Smooth muscle cell (in vitro differentiated cells): ENCODE results near the gene HINT1. TPM values are rescaled to one million over a fixed set of nuclear protein-coding genes. Genes with fewer than 3 reads are reported as not detected.

Source experiments
- DNase-seq: peaks from one replicate; lab custom pipeline; 2025; ENCODE audit not compliant: unreplicated experiment; lab: John Stamatoyannopoulos, UW
- H2AFZ ChIP-seq: fragments of 200-600 bp; sonication (generic); 2 replicates; pipeline ENCODE4 v1.6.0; 2016; ENCODE audit warnings: antibody characterized with exemption, low read depth, mild to moderate bottlenecking
- H3F3A ChIP-seq: fragments of 200-600 bp; sonication (generic); 2 replicates; pipeline ENCODE4 v1.6.0; 2017; ENCODE audit warnings: antibody characterized with exemption, low read depth
- H3K27ac ChIP-seq: fragments of 200-600 bp; sonication (generic); 2 replicates; pipeline ENCODE4 v1.5.1; 2016; ENCODE audit warnings: low read depth, mild to moderate bottlenecking
- H3K27me3 ChIP-seq: fragments of 200-600 bp; sonication (generic); 2 replicates; pipeline ENCODE4 v1.6.1; 2016; ENCODE audit warnings: low read depth, mild to moderate bottlenecking
- H3K36me3 ChIP-seq: fragments of 200-600 bp; sonication (generic); 2 replicates; pipeline ENCODE4 v1.5.1; 2016; ENCODE audit warnings: low read depth
- H3K4me1 ChIP-seq: fragments of 200-600 bp; sonication (generic); 2 replicates; pipeline ENCODE4 v1.5.1; 2016; ENCODE audit warnings: low read depth
- H3K4me2 ChIP-seq: fragments of 200-600 bp; sonication (generic); 2 replicates; pipeline ENCODE4 v1.6.0; 2016; ENCODE audit warnings: mild to moderate bottlenecking
- H3K4me3 ChIP-seq: fragments of 200-600 bp; sonication (generic); 2 replicates; pipeline ENCODE4 v1.5.1; 2016; ENCODE audit warnings: mild to moderate bottlenecking
- H3K79me2 ChIP-seq: fragments of 200-600 bp; sonication (generic); 2 replicates; pipeline ENCODE4 v1.6.0; 2016; ENCODE audit warnings: low read depth, mild to moderate bottlenecking
- H3K9ac ChIP-seq: fragments of 200-600 bp; sonication (generic); 2 replicates; pipeline ENCODE4 v1.6.0; 2016; ENCODE audit warnings: low read depth
- H3K9me3 ChIP-seq: fragments of 200-600 bp; sonication (generic); replicated peaks from 2 replicates; pipeline ENCODE4 v1.5.1; 2016; ENCODE audit warnings: low read depth
- H4K20me1 ChIP-seq: fragments of 200-600 bp; sonication (generic); 2 replicates; pipeline ENCODE4 v1.6.0; 2016; ENCODE audit warnings: low read depth
- CTCF ChIP-seq: fragments of 200-600 bp; sonication (generic); IDR thresholded peaks from 2 replicates; pipeline ENCODE4 v1.5.1; 2017; ENCODE audit warnings: borderline replicate concordance, mild to moderate bottlenecking, antibody characterized with exemption; ENCODE audit not compliant: insufficient read depth, poor library complexity, severe bottlenecking
- WGBS: methylation state at CpG from one replicate; pipeline ENCODE4 v1.1.7; 2016; ENCODE audit warnings: low lambda C conversion rate; 5-methylcytosine and 5-hydroxymethylcytosine counted together
- polyA plus RNA-seq: library from polyadenylated mRNA; unstranded; fragments of >200 nt; fragmentation: Nextera tagmentation; extraction: Ambion mirVana; gene quantifications from 2 replicates; pipeline ENCODE4 v1.2.1, GENCODE V29; 2016
- total RNA-seq: library from RNA; depleted of rRNA; stranded (reverse); fragments of >200 nt; gene quantifications from 2 replicates; pipeline ENCODE4 v1.2.3, GENCODE V29; 2014

The HINT1 gene
- total and polyA plus RNA-seq, 2 experiments from 2014 or later: 238 to 293 TPM

GRCh38 chr5:131193106-131193505, 28.1 kb upstream of the HINT1 start:
- H3K79me2 ChIP-seq: no peaks in the 10 kb centered on the region
- DNase-seq: no peak
- TF ChIP-seq CTCF: no peak
- H4K20me1 ChIP-seq: no peaks in the 10 kb centered on the region
- H3K9me3 ChIP-seq: no peaks in the 10 kb centered on the region
- H3K27me3 ChIP-seq: no peaks in the 10 kb centered on the region
- no peak overlapping the region for H3K9ac ChIP-seq
- H2AFZ ChIP-seq: no peak overlapping the region
- H3F3A ChIP-seq: peaks cover 5% of the 10 kb centered on the region
- H3K4me2 ChIP-seq: no peak overlapping the region
- H3K4me1 ChIP-seq: no peaks in the 10 kb centered on the region
- H3K27ac ChIP-seq: peak overlapping the region; percentile 18
- H3K36me3 ChIP-seq: no peaks in the 10 kb centered on the region
- WGBS: 17% methylated on average over 2 of the region's 2 CpGs
- no peak overlapping the region for H3K4me3 ChIP-seq

GRCh38 chr5:131186561-131187256, 21.7 kb upstream of the HINT1 start:
- no peaks in the 10 kb centered on the region for H3K4me1 ChIP-seq
- no peak for DNase-seq

GRCh38 chr5:131185523-131186104, 20.6 kb upstream of the HINT1 start:
- Histone ChIP-seq H2AFZ (no peak overlapping the region), H3K79me2 (no peaks in the 10 kb centered on the region), H3K27ac (no peak overlapping the region), H3K4me1 (no peaks in the 10 kb centered on the region), H4K20me1 (no peaks in the 10 kb centered on the region), H3F3A (no peaks in the 10 kb centered on the region), H3K36me3 (no peaks in the 10 kb centered on the region), H3K4me3 (no peak overlapping the region), H3K4me2 (no peak overlapping the region), H3K9ac (no peak overlapping the region), H3K27me3 (no peaks in the 10 kb centered on the region), H3K9me3 (no peaks in the 10 kb centered on the region)
- no peak for TF ChIP-seq CTCF
- DNase-seq: no peak

More at GRCh38 chr5:131186561-131187256, 21.7 kb upstream of the HINT1 start:
- Histone ChIP-seq H3K9me3 (no peaks in the 10 kb centered on the region), H3K4me2 (no peak overlapping the region), H4K20me1 (no peaks in the 10 kb centered on the region), H3K27ac (no peak overlapping the region), H3K9ac (no peak overlapping the region), H3F3A (no peaks in the 10 kb centered on the region), H2AFZ (no peak overlapping the region), H3K79me2 (no peaks in the 10 kb centered on the region), H3K36me3 (no peaks in the 10 kb centered on the region), H3K4me3 (no peak overlapping the region), H3K27me3 (no peaks in the 10 kb centered on the region)
- no peak for TF ChIP-seq CTCF
- 96% methylated on average over 3 of the region's 3 CpGs for WGBS

GRCh38 chr5:131182839-131183238, 17.8 kb upstream of the HINT1 start:
- Histone ChIP-seq H3K4me1 (no peaks in the 10 kb centered on the region), H3K4me3 (no peak overlapping the region)
- DNase-seq: no peak

More at GRCh38 chr5:131182839-131183238, 17.8 kb upstream of the HINT1 start:
- no peaks in the 10 kb centered on the region for H3K9me3 ChIP-seq
- no peak overlapping the region for H3K27ac ChIP-seq
- no peaks in the 10 kb centered on the region for H3K79me2 ChIP-seq
- no peak overlapping the region for H3K4me2 ChIP-seq
- H2AFZ ChIP-seq: no peak overlapping the region
- no peak for TF ChIP-seq CTCF
- no peaks in the 10 kb centered on the region for H3F3A ChIP-seq
- H4K20me1 ChIP-seq: no peaks in the 10 kb centered on the region
- H3K27me3 ChIP-seq: no peaks in the 10 kb centered on the region
- H3K36me3 ChIP-seq: no peaks in the 10 kb centered on the region
- H3K9ac ChIP-seq: no peak overlapping the region
